ENCODE measurements around the gene ALDH1A2. TPM values are rescaled to one million over a fixed set of nuclear protein-coding genes. Genes with fewer than 3 reads are reported as not detected.

The ALDH1A2 gene
- total RNA-seq, 4 donors from 2014 or later, result 5.5 to 41.5 (median 15.1) TPM

DNA sequence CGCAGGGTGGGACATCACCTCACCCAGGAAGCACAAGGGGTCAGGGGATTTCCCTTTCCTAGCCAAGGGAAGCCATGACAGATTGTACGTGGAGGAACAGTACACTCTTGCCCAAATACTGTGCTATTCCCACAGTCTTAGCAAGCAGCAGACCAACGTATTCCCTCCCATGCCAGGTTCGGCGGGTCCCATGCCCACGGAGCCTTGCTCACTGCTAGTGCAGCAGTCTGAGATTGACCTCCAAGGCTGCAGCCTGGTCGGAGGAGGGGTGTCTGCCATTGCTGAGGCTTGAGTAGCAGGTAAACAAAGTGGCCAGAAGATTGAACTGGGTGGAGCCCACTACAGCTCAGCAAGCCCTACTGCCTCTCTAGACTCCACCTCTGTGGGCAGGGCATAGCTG, 39.0 kb downstream of the ALDH1A2 start:
- no peaks in the 10 kb centered on the region for H3K36me3 ChIP-seq
- peaks cover 0 to 71% (median 0%) of the 10 kb centered on the region in 3 donors for H3K9me3 ChIP-seq
- ATAC-seq, result no peak
- no peak overlapping the region for H3K4me3 ChIP-seq
- H3K27ac ChIP-seq, result no peak overlapping the region
- no peaks in the 10 kb centered on the region for H3K27me3 ChIP-seq
- 96% methylated on average over 4 of the region's 7 CpGs; no CpG with 5 or more reads in 1 of the 2 donors for WGBS, 2 donors (ENCODE audit: low coverage in 1 of 2)
- no peak for TF ChIP-seq POLR2AphosphoS5 (IDR thresholded peaks at IDR 0.05)
- TF ChIP-seq POLR2A (IDR thresholded peaks at IDR 0.05), result no peak
- TF ChIP-seq, protein P1, sequence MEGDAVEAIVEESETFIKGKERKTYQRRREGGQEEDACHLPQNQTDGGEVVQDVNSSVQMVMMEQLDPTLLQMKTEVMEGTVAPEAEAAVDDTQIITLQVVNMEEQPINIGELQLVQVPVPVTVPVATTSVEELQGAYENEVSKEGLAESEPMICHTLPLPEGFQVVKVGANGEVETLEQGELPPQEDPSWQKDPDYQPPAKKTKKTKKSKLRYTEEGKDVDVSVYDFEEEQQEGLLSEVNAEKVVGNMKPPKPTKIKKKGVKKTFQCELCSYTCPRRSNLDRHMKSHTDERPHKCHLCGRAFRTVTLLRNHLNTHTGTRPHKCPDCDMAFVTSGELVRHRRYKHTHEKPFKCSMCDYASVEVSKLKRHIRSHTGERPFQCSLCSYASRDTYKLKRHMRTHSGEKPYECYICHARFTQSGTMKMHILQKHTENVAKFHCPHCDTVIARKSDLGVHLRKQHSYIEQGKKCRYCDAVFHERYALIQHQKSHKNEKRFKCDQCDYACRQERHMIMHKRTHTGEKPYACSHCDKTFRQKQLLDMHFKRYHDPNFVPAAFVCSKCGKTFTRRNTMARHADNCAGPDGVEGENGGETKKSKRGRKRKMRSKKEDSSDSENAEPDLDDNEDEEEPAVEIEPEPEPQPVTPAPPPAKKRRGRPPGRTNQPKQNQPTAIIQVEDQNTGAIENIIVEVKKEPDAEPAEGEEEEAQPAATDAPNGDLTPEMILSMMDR (IDR thresholded peaks at IDR 0.05), result no peak
- TF ChIP-seq EP300 (IDR thresholded peaks at IDR 0.05), result no peak
- H3K4me1 ChIP-seq, result no peaks in the 10 kb centered on the region

DNA sequence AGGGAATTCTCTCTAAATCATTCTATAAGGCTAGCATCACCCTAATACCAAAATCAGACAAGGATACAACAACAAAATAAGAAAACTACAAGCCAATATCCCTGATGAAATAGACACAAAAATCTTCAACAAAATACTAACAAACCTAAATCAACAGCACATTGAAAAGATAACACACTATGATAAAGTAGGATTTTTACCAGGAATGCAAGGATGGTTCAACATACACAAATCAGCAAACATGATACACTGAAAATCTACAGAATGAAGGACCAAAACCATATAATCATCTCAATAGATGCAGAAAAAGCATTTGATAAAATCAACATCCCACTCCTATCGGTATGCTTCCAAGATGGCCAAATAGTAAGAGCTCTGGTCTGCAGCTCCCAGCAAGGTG, 39.5 kb downstream of the ALDH1A2 start:
- TF ChIP-seq EP300 (IDR thresholded peaks at IDR 0.05), result no peak
- no peak for TF ChIP-seq POLR2A (IDR thresholded peaks at IDR 0.05)
- TF ChIP-seq POLR2AphosphoS5 (IDR thresholded peaks at IDR 0.05), result no peak
- TF ChIP-seq, protein P1 (IDR thresholded peaks at IDR 0.05), result no peak
- 100% methylated on average over 1 of the region's 1 CpG for WGBS, 2 donors (ENCODE audit: low coverage in 1 of 2)
- Histone ChIP-seq H3K27me3 (no peaks in the 10 kb centered on the region), H3K27ac (no peak overlapping the region), H3K36me3 (no peaks in the 10 kb centered on the region), H3K4me3 (no peak overlapping the region), H3K4me1 (no peaks in the 10 kb centered on the region), H3K9me3 (peaks cover 0 to 73% (median 0%) of the 10 kb centered on the region in 3 donors)
- no peak for ATAC-seq

DNA sequence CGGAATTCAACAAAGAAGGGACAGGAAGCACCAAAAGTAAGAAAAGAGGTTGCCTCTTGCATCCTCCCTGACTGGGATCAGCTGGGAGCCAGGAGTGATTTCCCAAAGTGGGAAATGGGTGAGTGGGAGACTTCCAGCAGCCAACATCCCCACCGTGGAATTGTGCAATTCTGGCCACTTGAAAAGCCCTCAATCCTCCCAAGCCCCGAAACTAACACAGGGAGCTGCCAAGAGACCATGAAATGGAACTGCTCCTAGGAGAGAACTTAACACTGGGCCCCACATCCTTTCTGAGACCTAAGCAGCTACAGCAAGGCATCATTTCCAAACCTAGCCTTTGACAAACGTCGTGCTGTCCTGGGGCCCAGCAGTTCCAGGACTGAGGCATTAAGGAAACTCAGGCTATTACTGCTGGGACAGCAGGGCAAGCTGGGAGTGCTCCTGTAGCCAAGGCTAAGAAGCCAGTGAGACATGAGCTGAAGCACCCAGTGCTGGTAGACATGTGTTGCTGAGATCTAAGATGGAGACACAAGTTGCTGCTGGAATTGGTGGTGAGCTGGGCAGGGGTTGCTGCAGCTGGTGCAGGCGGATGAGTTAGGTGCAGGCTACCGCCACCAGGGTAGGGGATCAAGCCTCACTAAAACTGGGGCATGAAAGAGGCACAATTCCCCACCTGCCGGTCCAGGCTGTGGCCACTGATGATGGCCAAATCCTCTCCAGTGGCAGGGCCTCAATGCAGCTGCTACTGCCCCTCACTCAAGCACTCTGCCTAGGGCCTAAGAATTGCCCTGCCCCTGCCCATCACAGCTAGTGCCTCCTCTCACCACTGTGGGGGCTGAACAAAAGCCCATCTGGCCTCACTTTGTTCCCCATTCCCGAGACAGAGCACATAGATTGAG, 43.9 kb downstream of the ALDH1A2 start:
- TF ChIP-seq EP300 (IDR thresholded peaks at IDR 0.05) (no peak), POLR2AphosphoS5 (IDR thresholded peaks at IDR 0.05) (no peak), POLR2A (IDR thresholded peaks at IDR 0.05) (no peak)
- TF ChIP-seq, protein P1 (IDR thresholded peaks at IDR 0.05), result no peak
- Histone ChIP-seq H3K27ac (no peak overlapping the region), H3K27me3 (no peaks in the 10 kb centered on the region), H3K9me3 (peaks cover 0 to 49% (median 0%) of the 10 kb centered on the region in 3 donors), H3K36me3 (no peaks in the 10 kb centered on the region), H3K4me3 (no peak overlapping the region), H3K4me1 (no peaks in the 10 kb centered on the region)
- no peak for ATAC-seq
- 77 to 90% methylated on average over 6 of the region's 9 CpGs for WGBS, 2 donors (ENCODE audit: low coverage in 1 of 2)

DNA sequence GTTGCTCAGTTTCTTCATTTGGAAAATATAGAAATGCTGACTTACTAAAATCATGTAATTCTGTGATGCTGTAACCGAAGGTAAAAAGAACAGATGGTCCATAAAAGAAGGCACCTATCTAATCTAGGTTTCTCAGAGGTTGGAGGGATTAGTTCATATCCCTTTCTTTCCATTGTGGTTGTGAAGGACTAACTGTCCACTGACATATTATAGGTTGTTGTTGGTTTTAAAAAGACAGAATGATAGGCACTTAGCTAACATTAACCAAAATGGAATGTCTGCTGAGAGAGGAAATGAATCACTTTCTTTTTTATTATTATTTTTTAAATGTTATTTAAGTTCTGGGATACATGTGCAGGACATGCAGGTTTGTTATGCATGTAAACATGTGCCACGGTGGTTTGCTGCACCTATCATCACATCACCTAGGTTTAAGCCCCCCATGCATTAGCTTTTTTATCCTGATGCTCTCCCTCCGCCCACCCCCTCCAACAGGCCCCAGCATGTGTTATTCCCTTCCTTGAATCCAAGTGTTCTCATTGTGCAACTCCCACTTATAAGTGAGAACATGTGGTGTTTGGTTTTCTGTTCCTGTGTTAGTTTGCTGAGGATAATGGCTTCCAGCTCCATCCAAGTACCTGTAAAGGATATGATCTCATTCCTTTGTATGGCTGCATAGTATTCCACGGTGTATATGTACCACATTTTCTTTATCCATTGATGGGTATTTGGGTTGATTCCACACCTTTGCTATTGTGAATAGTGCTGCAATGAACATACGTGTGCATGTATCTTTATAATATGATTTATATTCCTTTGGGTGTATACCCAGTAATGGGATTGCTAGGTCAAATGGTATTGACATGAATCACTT, 45.8 kb downstream of the ALDH1A2 start:
- WGBS, 2 donors (ENCODE audit: low coverage in 1 of 2), result 67 to 69% methylated on average over 3 to 5 of the region's 5 CpGs
- Histone ChIP-seq H3K4me1 (no peaks in the 10 kb centered on the region), H3K27me3 (no peaks in the 10 kb centered on the region), H3K4me3 (no peak overlapping the region), H3K27ac (no peak overlapping the region), H3K36me3 (no peaks in the 10 kb centered on the region), H3K9me3 (peaks cover 0 to 33% (median 0%) of the 10 kb centered on the region in 3 donors)
- ATAC-seq, result no peak
- no peak for TF ChIP-seq POLR2AphosphoS5 (IDR thresholded peaks at IDR 0.05)
- TF ChIP-seq, protein P1 (IDR thresholded peaks at IDR 0.05), result no peak
- TF ChIP-seq POLR2A (IDR thresholded peaks at IDR 0.05), result no peak
- TF ChIP-seq EP300 (IDR thresholded peaks at IDR 0.05), result no peak

All from gastroesophageal sphincter (tissue), 4 donors.